NCI-H2196 (cell line): ENCODE data around the gene FARP1.
A peak's percentile ranks its signal among the peaks of the same experiment; 100 is the strongest.

Experiments used
- DNase-seq: peaks from one replicate; lab custom pipeline; 2025; ENCODE audit not compliant: unreplicated experiment; lab: John Stamatoyannopoulos, UW

FARP1 gene

GRCh38 chr13:98142380-98143156, at the start of gene FARP1:
FARP1 (plus strand) TSS chr13:98143094; CDS start chr13:98213243, 70,149 bp downstream.
- DNase-seq, result peak; percentile 68

- no peak for DNase-seq
These were observed 48.1 kb upstream of the FARP1 start for GRCh38 chr13:98094678-98095266.

GRCh38 chr13:98096059-98096458, 46.8 kb upstream of the FARP1 start:
- no peak for DNase-seq

- no peak for DNase-seq
These were observed 45.1 kb upstream of the FARP1 start for GRCh38 chr13:98097749-98098148.

DNA sequence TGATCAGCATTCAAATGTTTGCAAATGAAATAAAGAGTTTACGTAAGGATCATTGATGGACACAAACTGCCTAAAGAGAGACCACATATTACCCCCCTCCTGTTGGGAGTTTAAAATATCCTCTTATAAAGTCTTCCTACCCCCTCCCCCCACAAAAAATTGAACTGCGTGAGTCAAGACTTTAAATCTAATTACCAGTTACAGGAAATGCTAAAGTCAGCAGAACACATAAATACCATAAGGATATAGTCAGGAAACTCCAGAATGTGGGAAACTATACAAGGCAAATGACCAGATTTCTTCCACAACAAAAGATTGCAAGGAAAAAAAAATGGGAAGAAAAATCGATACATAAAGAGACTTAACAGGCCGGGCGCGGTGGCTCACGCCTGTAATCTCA, 44.4 kb upstream of the FARP1 start:
- DNase-seq, result no peak

DNA sequence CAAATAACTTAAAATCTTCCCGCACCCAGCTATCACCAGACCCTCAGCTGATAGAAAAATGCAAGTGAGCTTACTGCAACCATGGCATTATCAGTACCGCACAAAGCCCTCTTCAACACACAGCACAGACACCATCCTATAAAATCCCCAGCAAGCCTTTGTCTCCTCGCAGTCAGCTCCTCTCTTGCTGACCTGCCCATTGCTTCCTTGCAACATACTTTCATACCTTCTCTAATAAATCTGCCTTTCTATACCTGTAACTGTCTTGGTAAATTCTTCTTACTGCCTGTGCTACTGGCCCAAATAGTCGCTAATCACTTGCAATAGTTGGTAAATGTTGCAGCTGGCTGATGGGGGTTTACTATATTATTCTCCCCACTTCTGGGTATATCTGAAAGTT, 43.3 kb upstream of the FARP1 start:
- DNase-seq, result no peak

- DNase-seq, result no peak
These were observed 42.4 kb upstream of the FARP1 start for GRCh38 chr13:98100481-98100880.

GRCh38 chr13:98103531-98103930, 39.4 kb upstream of the FARP1 start:
- DNase-seq, result no peak

GRCh38 chr13:98103942-98104880, 38.7 kb upstream of the FARP1 start:
- DNase-seq, result no peak

- DNase-seq, result no peak
These were observed 37.0 kb upstream of the FARP1 start for GRCh38 chr13:98105929-98106336.

DNA sequence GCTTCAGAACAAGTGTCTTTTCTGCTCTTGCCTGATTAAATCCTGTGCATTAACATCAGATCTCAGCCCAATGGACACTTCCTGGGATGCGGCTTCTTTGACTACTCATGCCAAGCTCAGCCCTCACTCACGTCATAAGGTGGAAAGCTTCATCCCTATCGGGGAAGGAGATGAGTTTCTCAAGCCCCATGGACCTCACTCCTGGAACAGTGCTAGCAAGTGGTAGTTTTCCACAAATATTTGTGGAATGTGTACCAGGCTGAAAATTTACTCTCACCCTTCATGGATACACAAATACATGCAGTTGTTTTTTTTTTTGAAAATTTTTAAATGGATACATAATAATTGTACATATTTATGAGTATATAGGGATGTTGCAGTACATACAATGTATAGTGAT, 34.6 kb upstream of the FARP1 start:
- no peak for DNase-seq

DNA sequence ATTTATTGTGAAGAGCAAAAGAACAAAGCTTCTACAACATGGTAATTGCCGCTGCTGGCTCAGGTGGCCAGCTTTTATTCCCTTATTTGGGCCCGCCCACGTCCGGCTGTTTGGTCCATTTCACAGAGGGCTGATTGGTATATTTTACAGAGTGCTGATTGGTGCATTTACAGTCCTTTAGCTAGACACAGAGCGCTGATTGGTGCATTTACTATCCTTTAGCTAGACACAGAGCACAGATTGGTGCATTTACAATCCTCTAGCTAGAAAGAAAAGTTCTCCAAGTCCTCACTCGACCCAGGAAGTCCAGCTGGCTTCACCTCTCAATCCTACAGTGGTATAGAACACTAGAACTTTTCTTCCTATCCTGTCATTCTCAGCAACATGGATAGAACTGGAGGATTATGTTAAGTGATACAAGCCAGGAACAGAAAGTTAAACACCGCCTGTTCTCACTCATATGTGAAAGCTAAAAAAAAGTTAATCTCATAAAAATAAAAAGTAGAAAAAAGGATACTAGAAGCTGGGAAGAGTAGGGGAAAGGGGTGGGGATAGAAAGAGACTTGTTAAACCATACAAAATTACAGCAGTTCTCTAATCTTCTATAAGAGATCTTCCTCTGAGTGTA, 33.6 kb upstream of the FARP1 start:
- DNase-seq, result no peak

- DNase-seq, result no peak
These were observed 32.1 kb upstream of the FARP1 start for GRCh38 chr13:98110749-98111148.

DNA sequence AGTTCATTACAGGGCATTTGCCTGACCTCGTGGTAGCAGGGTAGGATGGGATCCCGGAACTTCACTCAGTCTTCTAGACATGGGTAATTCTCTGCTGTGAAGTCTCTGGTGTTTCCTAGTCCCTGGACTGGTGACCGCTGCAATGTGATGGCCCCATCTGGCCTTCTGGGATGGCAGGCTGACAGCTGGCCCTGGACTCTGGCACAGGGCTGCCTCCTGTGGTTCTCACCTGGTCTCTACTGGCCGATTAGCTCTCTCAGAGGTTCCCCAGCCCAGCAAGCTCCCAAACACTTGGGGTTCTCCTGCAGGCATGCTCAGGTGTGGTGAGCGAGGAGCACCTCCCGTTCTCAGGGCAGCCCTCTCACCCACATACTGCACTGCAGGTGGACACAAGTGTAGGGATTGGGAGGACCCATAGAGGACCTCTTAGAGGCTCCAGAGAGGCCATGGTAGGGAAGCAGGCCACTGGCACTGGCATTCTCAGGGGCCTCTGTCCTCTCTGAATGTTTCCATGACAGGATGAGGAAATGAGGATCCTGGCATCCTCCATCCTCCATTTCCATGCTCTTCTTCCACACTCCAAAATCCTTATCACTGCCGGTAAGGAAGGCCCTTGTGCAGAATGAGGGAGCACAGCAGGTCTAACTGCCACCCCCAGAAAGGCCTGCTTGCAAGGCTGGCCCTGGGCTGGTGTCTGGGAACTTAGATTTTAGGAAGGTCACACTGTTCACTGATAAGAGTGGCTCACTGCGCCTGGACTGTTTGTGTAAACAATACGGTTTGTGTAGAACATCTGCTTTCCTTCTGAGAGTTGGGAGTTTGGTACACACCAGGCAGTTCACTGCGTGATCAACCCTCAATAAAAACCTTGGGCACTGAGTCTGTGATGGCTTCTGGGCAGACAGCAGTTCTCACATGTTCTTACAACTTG, 31.5 kb upstream of the FARP1 start:
- no peak for DNase-seq

DNA sequence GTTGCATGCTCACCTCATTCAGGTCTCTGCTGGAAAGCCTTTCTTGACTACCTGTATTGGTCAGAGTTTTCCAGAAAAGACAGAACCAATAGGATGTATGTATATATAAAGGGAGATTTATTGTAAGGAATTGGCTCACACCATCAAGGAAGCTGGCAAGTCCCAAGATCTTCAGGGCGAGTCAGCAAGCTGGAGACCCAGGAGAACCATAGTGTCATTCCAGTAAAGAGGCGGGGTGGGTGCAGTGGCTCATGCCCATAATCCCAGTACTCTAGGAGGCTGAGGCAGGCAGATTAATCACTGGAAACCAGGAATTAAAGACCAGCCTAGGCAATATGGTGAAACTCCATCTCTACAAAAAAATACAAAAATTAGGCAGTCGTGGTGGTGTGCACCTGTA, 30.4 kb upstream of the FARP1 start:
- no peak for DNase-seq

- DNase-seq, result no peak
These were observed 24.0 kb upstream of the FARP1 start for GRCh38 chr13:98118865-98119264.

DNA sequence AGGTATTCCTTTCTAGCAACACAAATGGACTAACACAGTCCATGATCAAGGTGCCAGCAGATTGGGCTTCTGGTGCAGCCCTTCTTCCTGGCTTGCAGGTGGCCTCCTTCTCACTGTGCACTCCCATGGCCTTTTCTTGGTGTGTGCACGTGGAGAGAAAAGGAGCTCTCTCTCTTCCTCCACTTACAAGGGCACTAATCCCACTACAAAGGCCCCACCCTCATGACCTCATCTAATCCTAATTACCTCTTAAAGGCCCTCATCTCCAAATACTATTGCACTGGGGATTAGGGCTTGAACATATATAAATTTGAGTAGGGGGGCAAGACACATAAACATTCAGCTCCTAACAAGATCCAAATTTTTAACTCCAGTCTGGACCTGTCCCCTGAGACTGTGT, 19.7 kb upstream of the FARP1 start:
- no peak for DNase-seq

DNA sequence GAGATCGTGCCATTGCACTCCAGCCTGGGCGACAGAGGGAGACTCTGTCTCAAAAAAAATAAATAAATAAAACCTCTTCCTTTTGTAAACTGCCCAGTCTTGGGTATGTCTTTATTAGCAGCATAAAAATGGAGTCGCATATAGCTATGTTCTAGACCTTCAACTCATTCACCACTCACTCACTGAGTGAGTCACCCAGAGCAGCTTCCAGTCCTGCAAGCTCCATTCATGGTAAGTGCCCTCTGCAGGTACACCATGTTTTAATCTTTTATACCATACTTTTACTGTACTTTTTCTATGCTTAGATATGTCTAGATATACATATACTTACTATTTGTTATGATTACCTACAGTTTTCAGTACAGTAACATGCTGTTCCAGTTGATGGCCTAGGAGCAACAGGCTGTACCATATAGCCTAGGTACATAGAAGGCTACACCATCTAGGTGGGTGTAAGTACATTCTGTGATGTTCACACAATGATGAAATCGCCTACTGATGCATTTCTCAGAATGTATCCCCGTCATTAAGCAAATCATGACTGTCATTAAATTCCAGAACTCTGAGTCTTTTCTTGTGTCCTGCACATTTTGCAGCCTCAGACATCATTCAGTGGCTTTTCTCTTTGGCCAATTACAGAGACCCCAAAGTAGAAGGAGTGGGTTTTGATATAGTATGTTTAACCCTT, 13.7 kb upstream of the FARP1 start:
- no peak for DNase-seq

GRCh38 chr13:98133946-98134345, 8.9 kb upstream of the FARP1 start:
- no peak for DNase-seq

DNA sequence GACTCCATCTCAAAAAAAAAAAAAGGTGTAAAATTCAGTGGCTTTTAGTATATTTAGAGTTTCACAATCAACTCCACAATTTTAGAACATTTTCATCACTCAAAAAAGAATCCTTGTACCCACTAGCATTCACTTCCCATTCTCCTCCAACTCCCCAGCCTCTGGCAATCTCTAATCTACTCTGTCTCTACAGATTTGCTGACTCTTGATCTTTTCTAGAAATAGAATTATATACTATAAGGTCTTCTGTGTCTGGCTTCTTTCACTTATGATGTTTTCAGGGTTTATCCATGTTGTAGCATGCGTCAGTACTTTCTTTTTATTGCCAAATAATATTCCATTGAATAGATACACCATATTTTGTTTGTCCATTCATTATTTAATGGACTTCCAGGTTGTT, 8.0 kb upstream of the FARP1 start:
- no peak for DNase-seq
